ENCODE results near the gene ARPC1B. TPM values are rescaled to one million over a fixed set of nuclear protein-coding genes. Genes with fewer than 3 reads are reported as not detected.
A peak's percentile ranks its signal among the peaks of the same experiment; 100 is the strongest.

Gene ARPC1B
- total and polyA plus RNA-seq, 2 experiments from 2014 or later, result 101 to 132 TPM

DNA sequence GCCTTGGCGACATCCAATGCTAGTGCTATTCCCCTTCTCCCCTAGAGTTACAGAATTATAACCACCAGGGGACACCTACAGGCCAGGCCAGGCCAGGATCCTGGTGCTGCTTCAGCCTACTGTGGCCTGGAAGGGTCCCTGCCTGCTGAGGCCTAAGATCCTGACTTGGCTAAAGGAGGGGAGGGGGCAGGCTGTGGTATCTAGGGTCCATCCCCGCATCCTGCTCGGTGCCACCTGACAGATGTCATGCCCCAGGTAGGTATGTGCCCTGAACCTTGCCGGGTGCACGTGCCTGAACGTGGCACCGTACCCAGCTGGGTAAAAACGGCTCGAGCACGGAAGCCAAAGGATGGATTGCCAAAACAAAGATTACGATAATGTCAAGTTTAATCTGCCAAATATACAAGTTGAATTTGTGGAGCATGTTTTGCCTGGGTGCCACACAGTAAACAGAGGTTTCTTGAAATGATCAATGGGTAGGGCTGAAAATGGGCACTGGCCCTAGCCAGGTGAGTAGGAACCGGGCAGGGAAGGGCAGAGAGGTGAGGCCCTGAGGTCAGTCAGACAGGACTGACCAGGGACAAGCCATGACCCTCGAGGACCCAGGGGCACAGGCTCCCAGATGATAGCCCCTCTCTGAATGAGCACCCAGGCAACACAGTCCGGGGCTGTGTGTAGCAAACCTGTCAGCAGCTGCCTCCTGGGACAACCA lies 21.2 kb downstream of the ARPC1B start:
- Histone ChIP-seq H3K79me2 (replicated peaks; ENCODE audit: insufficient read depth) (no peaks in the 10 kb centered on the region), H3K27me3 (ENCODE audit: insufficient read depth) (no peaks in the 10 kb centered on the region), H3K36me3 (ENCODE audit: insufficient read depth) (peaks cover 20% of the 10 kb centered on the region), H3K4me3 (no peak overlapping the region), H3K9me2 (ENCODE audit: insufficient read depth) (no peaks in the 10 kb centered on the region), H2AFZ (no peak overlapping the region), H3K4me1 (ENCODE audit: insufficient read depth) (peaks cover 5% of the 10 kb centered on the region; the same call in 1 of the 2 replicates), H3K27ac (ENCODE audit: low read depth) (no peak overlapping the region), H4K20me1 (replicated peaks; ENCODE audit: insufficient read depth) (peaks cover 30% of the 10 kb centered on the region), H3K4me2 (no peak overlapping the region), H3F3A (replicated peaks; ENCODE audit: low read depth) (peaks cover 40% of the 10 kb centered on the region)
- Mint-ChIP-seq H3K9me3 (no peaks in the 10 kb centered on the region), H3K27me3 (ENCODE audit: insufficient read depth, low read depth, poor library complexity) (peaks cover 37% of the 10 kb centered on the region), H3K4me1 (peaks cover 16% of the 10 kb centered on the region), H3K36me3 (ENCODE audit: low read depth) (peaks cover 65% of the 10 kb centered on the region), H3K4me3 (no peak overlapping the region), H3K27ac (no peak overlapping the region)
- TF ChIP-seq ZNF331 (CRISPR knock-in tag; IDR thresholded peaks at IDR 0.05; ENCODE audit: low read depth) (no peak), REST (IDR thresholded peaks at IDR 0.05; ENCODE audit: unreplicated experiment) (no peak), STAT1 (IDR thresholded peaks at IDR 0.05; ENCODE audit: unreplicated experiment) (no peak), JUNB (IDR thresholded peaks at IDR 0.05; ENCODE audit: unreplicated experiment) (no peak), CREB1 (CRISPR knock-in tag; IDR thresholded peaks at IDR 0.05; ENCODE audit: low read depth) (no peak), POLR2AphosphoS5 (IDR thresholded peaks at IDR 0.05; ENCODE audit: low read depth) (no peak)
- TF ChIP-seq, protein P1, sequence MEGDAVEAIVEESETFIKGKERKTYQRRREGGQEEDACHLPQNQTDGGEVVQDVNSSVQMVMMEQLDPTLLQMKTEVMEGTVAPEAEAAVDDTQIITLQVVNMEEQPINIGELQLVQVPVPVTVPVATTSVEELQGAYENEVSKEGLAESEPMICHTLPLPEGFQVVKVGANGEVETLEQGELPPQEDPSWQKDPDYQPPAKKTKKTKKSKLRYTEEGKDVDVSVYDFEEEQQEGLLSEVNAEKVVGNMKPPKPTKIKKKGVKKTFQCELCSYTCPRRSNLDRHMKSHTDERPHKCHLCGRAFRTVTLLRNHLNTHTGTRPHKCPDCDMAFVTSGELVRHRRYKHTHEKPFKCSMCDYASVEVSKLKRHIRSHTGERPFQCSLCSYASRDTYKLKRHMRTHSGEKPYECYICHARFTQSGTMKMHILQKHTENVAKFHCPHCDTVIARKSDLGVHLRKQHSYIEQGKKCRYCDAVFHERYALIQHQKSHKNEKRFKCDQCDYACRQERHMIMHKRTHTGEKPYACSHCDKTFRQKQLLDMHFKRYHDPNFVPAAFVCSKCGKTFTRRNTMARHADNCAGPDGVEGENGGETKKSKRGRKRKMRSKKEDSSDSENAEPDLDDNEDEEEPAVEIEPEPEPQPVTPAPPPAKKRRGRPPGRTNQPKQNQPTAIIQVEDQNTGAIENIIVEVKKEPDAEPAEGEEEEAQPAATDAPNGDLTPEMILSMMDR (conservative IDR thresholded peaks at IDR 0.05; ENCODE audit: low read depth in 2 of 2), result peak in 1 of 2 experiments; percentile 32; a peak in 2 of 4 replicates
- TF ChIP-seq, protein P2, sequence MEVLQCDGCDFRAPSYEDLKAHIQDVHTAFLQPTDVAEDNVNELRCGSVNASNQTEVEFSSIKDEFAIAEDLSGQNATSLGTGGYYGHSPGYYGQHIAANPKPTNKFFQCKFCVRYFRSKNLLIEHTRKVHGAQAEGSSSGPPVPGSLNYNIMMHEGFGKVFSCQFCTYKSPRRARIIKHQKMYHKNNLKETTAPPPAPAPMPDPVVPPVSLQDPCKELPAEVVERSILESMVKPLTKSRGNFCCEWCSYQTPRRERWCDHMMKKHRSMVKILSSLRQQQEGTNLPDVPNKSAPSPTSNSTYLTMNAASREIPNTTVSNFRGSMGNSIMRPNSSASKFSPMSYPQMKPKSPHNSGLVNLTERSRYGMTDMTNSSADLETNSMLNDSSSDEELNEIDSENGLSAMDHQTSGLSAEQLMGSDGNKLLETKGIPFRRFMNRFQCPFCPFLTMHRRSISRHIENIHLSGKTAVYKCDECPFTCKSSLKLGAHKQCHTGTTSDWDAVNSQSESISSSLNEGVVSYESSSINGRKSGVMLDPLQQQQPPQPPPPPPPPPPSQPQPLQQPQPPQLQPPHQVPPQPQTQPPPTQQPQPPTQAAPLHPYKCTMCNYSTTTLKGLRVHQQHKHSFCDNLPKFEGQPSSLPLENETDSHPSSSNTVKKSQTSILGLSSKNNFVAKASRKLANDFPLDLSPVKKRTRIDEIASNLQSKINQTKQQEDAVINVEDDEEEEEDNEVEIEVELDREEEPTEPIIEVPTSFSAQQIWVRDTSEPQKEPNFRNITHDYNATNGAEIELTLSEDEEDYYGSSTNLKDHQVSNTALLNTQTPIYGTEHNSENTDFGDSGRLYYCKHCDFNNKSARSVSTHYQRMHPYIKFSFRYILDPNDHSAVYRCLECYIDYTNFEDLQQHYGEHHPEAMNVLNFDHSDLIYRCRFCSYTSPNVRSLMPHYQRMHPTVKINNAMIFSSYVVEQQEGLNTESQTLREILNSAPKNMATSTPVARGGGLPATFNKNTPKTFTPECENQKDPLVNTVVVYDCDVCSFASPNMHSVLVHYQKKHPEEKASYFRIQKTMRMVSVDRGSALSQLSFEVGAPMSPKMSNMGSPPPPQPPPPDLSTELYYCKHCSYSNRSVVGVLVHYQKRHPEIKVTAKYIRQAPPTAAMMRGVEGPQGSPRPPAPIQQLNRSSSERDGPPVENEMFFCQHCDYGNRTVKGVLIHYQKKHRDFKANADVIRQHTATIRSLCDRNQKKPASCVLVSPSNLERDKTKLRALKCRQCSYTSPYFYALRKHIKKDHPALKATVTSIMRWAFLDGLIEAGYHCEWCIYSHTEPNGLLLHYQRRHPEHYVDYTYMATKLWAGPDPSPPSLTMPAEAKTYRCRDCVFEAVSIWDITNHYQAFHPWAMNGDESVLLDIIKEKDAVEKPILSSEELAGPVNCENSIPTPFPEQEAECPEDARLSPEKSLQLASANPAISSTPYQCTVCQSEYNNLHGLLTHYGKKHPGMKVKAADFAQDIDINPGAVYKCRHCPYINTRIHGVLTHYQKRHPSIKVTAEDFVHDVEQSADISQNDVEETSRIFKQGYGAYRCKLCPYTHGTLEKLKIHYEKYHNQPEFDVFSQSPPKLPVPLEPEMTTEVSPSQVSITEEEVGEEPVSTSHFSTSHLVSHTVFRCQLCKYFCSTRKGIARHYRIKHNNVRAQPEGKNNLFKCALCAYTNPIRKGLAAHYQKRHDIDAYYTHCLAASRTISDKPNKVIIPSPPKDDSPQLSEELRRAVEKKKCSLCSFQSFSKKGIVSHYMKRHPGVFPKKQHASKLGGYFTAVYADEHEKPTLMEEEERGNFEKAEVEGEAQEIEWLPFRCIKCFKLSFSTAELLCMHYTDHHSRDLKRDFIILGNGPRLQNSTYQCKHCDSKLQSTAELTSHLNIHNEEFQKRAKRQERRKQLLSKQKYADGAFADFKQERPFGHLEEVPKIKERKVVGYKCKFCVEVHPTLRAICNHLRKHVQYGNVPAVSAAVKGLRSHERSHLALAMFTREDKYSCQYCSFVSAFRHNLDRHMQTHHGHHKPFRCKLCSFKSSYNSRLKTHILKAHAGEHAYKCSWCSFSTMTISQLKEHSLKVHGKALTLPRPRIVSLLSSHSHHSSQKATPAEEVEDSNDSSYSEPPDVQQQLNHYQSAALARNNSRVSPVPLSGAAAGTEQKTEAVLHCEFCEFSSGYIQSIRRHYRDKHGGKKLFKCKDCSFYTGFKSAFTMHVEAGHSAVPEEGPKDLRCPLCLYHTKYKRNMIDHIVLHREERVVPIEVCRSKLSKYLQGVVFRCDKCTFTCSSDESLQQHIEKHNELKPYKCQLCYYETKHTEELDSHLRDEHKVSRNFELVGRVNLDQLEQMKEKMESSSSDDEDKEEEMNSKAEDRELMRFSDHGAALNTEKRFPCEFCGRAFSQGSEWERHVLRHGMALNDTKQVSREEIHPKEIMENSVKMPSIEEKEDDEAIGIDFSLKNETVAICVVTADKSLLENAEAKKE (CRISPR knock-in tag; IDR thresholded peaks at IDR 0.05), result no peak
- TF ChIP-seq, protein P3, sequence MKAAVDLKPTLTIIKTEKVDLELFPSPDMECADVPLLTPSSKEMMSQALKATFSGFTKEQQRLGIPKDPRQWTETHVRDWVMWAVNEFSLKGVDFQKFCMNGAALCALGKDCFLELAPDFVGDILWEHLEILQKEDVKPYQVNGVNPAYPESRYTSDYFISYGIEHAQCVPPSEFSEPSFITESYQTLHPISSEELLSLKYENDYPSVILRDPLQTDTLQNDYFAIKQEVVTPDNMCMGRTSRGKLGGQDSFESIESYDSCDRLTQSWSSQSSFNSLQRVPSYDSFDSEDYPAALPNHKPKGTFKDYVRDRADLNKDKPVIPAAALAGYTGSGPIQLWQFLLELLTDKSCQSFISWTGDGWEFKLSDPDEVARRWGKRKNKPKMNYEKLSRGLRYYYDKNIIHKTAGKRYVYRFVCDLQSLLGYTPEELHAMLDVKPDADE (IDR thresholded peaks at IDR 0.05), result no peak
- DNase-seq (ENCODE audit: low spot score) (peak; percentile 33), ATAC-seq (no peak)

Data from GM23338 (cell line).